GM21528 (cell line): Measurements from ENCODE around the gene GZF1.
"Not testable (repeated sequence)": the region's sequence is repeated elsewhere in the genome, so short reads cannot be mapped to it uniquely, and the experiment has no call there.

Experiments
- ATAC-seq: cut with Tn5 transposase; IDR thresholded peaks from one replicate; pipeline ENCODE4 v1.9.1; 2021; ENCODE audit warnings: mild to moderate bottlenecking, moderate library complexity; ENCODE audit not compliant: unreplicated experiment, low FRiP score

The GZF1 gene

GRCh38 chr20:23344336-23344735 is 17.6 kb upstream of the GZF1 start:
- no peak for ATAC-seq

GRCh38 chr20:23346002-23346401 is 16.0 kb upstream of the GZF1 start:
- no peak for ATAC-seq

- ATAC-seq = no peak
Observed at GRCh38 chr20:23347791-23348190, 14.2 kb upstream of the GZF1 start.

- not testable (repeated sequence) for ATAC-seq
Observed at GRCh38 chr20:23348510-23348909, 13.5 kb upstream of the GZF1 start.

- peak; percentile 41 for ATAC-seq
Observed at GRCh38 chr20:23349338-23350195, 12.4 kb upstream of the GZF1 start.

- peak; percentile 83 for ATAC-seq
Observed at GRCh38 chr20:23350196-23350903, 11.6 kb upstream of the GZF1 start, which contains the start of gene NXT1. Gene NXT1 (plus strand): TSS chr20:23350791. CDS start chr20:23354042, 3,251 bp downstream.

GRCh38 chr20:23350904-23351838 is 10.8 kb upstream of the GZF1 start:
- ATAC-seq = peak; percentile 32

- no peak for ATAC-seq
Observed at GRCh38 chr20:23356203-23356602, 5.8 kb upstream of the GZF1 start.

- ATAC-seq = peak; percentile 68
Observed at GRCh38 chr20:23357767-23358562, 4.0 kb upstream of the GZF1 start.

- ATAC-seq = no peak
Observed at GRCh38 chr20:23358563-23358906, 3.4 kb upstream of the GZF1 start.

- no peak for ATAC-seq
Observed at GRCh38 chr20:23358923-23359593, 2.9 kb upstream of the GZF1 start.

GRCh38 chr20:23360531-23360930 is 1.5 kb upstream of the GZF1 start:
- no peak for ATAC-seq

GRCh38 chr20:23361119-23361475 is 885 bp upstream of the GZF1 start:
- no peak for ATAC-seq

GRCh38 chr20:23362392-23363256 is 642 bp downstream of the GZF1 start:
- peak; percentile 18 for ATAC-seq

- no peak for ATAC-seq
Observed at GRCh38 chr20:23363257-23363649, 1.3 kb downstream of the GZF1 start.

- no peak for ATAC-seq
Observed at GRCh38 chr20:23365390-23366165, 3.6 kb downstream of the GZF1 start.

- ATAC-seq = no peak
Observed at GRCh38 chr20:23366384-23366783, 4.4 kb downstream of the GZF1 start.

GRCh38 chr20:23367770-23368169 is 5.8 kb downstream of the GZF1 start:
- ATAC-seq = no peak
